Stromal cell of bone marrow (primary cell): ENCODE results near the gene GMDS.
A peak's percentile ranks its signal among the peaks of the same experiment; 100 is the strongest.
"Not testable (repeated sequence)": the region's sequence is repeated elsewhere in the genome, so short reads cannot be mapped to it uniquely, and the experiment has no call there.

Experiments
- DNase-seq: peaks from one replicate; pipeline ENCODE4 v3.0.0-alpha.2; 2012; ENCODE audit warnings: low read depth

The GMDS gene

GRCh38 chr6:1708820-1709219 is 536.6 kb downstream of the GMDS start:
- DNase-seq: no peak

GRCh38 chr6:1708122-1708521 is 537.3 kb downstream of the GMDS start:
- no peak for DNase-seq

DNA sequence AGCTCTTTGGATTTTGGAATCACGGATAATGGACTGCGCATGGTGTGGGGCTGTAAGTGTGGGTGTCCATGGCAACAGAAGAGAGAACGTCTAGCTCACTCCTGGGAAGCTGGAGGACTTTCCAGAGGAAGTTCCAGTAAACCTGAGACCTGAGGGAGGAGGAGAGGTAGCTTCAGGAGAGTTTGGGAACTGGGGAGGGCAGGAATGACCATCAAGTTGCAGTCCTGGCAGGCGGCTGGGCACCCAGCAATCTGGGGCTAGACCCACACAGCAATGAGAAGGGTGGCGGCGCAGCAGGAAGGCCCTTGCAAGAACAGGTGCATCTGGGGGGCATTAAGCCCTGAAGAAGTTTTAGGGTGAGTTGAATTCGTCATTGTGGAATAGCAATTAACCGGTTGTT is 539.8 kb downstream of the GMDS start:
- DNase-seq: no peak

DNA sequence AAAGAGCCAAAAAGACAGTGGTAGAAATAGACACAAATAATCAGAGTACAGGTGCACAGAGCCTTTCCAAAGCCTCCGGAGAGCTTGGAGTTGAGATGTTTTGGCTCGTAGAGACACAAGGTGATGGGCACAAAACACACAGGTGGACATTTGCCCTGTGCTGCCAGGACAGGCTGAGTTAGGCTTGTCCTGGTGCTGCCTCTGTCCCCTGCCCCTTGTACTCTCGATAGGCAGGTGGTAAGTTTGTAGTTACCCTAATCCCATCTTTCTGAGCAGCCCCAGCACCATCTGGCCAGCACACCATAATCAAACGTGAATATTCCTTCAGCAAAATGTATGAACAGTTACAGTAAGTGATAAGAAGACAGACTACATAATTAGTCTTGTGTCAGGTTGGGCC is 540.2 kb downstream of the GMDS start:
- DNase-seq: no peak

DNA sequence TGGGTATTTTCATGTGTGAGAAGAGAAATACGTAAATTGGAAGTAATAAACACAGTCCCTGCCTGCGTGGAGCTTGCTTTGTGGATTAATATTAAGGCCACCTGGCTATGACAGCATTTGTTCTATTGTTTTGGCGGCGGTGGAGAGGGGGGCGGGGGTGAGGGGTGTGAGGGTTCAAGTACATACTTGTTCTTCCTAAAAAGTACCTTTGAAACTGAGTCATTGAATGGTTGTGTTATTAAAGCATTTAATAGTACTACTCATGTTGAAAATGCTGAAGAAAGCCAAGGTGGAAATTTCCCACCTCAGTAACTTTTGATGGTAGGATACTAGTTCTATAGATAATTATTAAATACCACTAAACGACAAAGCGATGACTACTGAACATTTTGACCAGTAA is 540.7 kb downstream of the GMDS start:
- DNase-seq: no peak

DNA sequence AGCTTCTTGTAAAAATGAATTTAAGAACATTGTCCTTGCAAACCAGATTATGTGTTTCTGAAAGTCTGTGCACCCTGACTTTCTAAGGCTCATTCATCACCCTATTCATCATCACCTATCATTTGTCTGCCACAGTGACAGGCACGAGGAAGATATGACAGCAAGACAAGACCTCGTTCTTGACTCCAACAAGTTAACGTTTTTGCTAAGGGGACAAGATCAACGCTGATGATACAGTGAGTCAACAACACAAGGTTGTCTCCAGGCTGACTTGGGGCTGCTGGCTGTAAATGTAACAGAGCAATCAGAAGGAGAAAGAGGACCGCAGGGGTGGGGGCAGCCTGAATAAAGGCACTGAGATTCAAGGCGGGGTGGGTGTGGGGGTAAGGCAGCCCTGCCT is 541.5 kb downstream of the GMDS start:
- no peak for DNase-seq

GRCh38 chr6:1703091-1703855 is 542.1 kb downstream of the GMDS start:
- no peak for DNase-seq

DNA sequence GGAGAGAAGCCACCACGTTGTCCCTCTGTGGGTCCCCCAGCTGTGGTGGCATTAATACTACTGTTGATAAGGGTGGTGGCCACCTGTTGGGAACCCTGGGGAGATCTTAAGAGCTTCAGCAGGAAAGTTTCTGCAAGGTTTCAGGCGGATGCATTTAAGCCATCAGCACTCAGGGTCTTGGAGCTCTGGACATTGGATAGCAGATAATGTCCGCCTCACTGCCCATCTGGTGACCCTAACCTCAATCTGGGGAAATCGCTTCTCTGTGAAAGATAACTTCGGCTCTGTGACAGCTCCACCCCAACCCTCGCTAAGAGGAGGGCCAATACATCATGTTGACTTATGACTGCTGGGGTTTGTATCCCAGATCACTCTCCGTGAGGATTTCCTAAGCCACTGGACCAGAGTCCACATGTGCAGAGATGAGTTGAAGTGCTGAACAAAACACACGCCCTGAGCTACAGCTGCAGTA is 542.8 kb downstream of the GMDS start:
- DNase-seq: no peak

DNA sequence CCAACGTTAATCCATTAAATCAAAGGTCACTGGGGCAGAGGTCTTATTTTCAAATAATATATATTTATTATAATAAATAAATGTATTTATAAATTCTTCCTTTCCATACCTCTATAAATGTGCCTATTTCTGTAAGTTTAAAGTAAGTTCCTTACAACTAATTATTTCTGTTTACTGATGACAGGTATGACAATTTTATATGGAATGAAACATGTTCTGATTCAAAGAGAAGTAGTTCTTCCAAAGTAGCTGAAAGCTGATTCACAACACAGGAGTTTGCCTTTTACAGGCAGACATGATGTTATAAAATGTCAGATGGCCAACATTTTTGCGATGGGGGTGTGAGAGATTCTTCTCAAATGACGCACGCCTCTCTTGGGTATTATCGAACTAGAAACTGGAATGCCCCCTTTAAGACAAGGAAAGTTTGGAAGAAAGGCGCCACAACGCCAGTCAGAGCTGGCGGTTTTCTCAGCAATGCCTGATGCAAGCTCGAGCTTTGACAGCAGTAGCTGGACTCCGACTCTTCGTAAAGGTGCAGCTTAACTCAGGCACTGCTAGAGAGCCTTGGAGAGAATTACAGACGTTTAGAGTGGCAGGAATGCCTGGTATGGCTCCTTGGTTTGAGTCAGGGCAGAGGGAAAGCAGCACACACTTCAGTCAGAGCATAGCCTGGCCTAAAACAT is 543.6 kb downstream of the GMDS start:
- peak; percentile 90 for DNase-seq

DNA sequence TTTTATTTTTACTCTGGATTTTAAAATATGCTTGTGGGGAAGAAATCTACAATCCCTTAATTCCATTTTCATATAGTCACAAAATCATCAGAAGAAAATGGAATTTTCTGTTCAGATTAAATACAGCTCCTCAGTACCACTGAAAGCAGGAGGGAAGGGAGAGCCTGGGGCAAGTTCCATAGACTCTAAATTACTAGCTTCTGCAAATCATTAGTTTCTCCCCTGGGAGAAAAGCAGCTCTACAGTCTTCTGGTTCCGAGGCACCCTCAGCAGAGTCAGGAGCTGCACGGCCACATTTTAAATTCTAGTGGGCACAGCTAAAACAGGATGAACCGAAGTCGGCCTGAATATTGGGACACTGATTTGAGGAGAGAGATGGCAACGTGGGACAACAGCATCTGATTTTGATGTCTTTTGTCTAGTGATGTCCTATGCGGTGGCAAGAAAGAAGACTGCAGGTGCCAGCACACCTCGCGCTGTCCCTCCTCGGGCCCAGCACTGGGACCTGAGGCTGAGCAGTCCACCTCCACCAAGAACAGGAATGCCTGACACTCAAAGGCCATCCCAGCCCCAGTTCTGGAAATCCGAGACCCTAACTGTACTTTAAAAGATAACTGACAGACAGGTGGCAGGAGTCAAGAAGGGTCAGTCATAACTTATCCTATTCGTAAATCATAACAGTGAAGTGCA is 545.0 kb downstream of the GMDS start:
- no peak for DNase-seq

- no peak for DNase-seq
These were observed 546.9 kb downstream of the GMDS start for GRCh38 chr6:1698527-1698926.

- DNase-seq: no peak
These were observed 547.6 kb downstream of the GMDS start for GRCh38 chr6:1697688-1698351.

DNA sequence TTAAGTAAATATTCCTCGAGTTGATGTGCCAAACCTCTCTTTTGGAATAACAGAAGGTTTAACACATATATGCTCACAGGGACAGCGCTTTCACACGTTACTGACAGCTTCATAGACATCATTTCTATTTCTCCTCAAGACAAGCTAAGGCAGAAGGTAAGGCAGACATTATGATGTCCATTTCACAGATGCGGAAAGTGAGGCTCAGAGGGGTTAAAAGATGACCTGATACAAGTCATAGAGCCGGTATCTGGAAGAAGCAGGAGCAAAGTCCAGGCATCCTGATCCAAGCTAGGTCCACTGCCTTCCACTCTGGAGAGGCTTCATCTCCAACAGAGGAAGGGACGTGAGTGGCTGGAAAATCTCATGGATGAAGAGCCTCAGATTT is 548.9 kb downstream of the GMDS start:
- no peak for DNase-seq

GRCh38 chr6:1695546-1696462 is 549.6 kb downstream of the GMDS start:
- DNase-seq: no peak

DNA sequence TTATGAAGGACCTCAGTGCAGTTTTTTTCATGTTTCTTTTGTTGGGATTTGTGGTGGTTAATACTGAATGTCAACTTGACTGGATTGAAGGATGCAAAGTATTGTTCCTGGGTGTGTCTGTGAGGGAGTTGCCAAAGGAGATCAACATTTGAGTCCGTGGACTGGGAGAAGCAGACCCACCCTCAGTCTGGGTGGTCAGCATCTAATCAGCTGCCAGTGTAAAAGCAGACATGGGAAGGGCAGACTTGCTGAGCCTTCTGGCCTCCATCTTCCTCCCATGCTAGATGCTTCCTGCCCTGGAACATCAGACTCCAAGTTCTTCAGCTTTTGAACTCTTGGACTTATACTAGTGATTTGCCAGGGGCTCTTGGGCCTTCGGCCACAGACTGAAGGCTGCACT is 553.6 kb downstream of the GMDS start:
- not testable (repeated sequence) for DNase-seq

DNA sequence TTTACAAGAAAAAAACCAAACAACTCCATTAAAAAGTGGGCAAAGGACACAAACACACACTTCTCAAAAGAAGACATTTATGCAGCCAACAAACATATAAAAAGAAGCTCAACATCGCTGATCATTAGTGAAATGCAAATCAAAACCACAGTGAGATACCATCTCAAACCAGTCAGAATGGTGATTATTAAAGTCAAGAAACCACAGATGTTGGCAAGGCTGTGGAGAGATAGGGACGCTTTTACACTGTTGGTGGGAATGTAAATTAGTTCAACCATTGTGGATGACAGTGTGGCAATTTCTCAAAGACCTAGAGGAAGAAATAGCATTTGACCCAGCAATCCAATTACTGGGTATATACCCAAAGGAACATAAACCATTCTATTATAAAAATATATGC is 554.7 kb downstream of the GMDS start:
- not testable (repeated sequence) for DNase-seq

DNA sequence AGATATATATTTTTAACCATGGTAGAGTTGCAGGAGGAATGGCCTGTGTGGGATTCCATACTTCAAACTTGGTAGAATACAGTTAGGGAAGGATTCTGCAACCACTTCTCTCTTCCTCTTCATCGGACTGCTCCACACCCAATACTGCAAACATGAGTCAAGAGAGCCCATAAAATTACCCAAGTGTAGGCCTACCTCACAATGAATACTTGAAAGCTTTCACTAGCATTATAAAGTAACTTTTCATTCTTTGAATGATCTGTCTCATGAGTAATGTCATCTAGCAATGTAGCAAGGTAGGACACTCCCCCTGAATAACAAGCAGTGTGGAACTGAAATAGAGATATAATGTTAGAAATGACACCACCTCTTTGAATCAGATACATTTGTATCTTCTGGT is 556.3 kb downstream of the GMDS start:
- no peak for DNase-seq

DNA sequence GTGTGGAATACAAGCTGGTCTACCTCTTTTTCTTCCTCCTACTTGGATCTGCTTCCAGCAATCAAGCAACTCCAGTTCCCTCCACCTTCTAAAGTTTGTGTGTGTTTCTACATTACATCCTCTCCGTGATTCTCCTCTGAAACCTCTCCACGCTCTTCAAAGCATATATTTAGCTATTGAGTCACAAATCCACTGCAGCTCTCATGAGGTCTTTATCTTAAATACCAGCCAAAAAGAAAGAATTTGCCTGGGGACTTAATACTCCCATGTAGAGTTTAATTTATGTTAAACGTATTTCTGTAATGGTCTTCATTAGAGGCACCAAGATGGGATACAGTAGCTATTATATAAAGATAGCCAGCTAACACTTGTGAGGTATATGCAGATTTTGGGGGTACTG is 557.0 kb downstream of the GMDS start:
- no peak for DNase-seq

DNA sequence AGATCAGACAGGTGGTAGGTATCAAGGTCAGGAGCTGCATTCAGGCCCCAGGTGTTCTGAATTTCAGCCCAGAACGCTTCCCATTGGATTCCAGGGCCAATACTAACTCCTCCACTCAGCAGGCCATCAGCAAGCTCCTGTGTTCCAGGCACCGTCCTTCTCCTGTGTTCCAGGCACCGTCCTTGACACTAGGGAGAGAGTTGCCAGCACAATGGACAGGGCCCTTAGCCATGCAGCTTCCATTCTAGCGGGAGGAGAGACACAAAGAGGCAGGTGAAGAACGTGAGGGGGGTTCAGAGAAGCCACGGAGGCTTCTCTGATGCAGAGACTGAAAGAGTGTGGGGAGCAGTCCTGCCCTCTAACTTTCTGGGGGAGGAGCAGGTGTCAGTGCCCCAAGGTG is 558.0 kb downstream of the GMDS start:
- no peak for DNase-seq

GRCh38 chr6:1686117-1687098 is 559.0 kb downstream of the GMDS start:
- peak; percentile 86 for DNase-seq
